Suprapubic skin (tissue), 4 donors: Measurements from ENCODE around the gene COL17A1.

Experiments
- EP300 ChIP-seq: sonication (generic); formaldehyde crosslinking; IDR thresholded peaks from one replicate; pipeline ENCODE4 v1.6.1; 2017; ENCODE audit warnings: antibody characterized with exemption
- POLR2A ChIP-seq, 2 donors: fragments of 450-650 bp; IDR thresholded peaks; one replicate each; pipeline ENCODE4 v1.6.1; 2017; ENCODE audit warnings: antibody characterized with exemption in 2 of 2, mild to moderate bottlenecking in 2 of 2, moderate library complexity in 2 of 2
- POLR2AphosphoS5 ChIP-seq, 3 donors: sonication (generic); formaldehyde crosslinking; IDR thresholded peaks; one replicate each; pipeline ENCODE4 v1.6.1; 2017; ENCODE audit warnings: antibody characterized with exemption in 3 of 3
- TF ChIP-seq, protein P1 (sequence below), 2 donors: fragments of 200-600 bp in 1 of 2; fragments of 450-650 bp in 1 of 2; sonication (generic) in 1 of 2; IDR thresholded peaks; one replicate each; pipeline ENCODE4 v1.5.1; 2016 to 2019; ENCODE audit warnings: antibody characterized with exemption in 2 of 2, mild to moderate bottlenecking in 1 of 2, moderate library complexity in 1 of 2

DNA sequence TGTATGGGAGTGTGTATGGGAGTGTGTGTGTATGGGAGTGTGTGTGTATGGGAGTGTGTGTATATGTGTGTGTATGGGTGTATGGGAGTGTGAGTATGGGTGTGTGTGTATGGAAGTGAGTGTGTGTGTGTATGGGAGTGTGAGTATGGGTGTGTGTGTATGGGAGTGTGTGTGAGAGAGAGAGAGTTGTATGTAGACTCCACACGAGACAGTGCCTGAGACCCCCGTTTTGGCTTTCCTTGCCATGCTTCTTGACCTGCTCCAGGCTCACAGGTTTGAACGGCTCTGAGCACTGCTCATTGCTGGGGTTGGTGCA, 49.7 kb downstream of the COL17A1 start:
- no peak for TF ChIP-seq POLR2AphosphoS5 (IDR thresholded peaks at IDR 0.05)
- TF ChIP-seq, protein P1, sequence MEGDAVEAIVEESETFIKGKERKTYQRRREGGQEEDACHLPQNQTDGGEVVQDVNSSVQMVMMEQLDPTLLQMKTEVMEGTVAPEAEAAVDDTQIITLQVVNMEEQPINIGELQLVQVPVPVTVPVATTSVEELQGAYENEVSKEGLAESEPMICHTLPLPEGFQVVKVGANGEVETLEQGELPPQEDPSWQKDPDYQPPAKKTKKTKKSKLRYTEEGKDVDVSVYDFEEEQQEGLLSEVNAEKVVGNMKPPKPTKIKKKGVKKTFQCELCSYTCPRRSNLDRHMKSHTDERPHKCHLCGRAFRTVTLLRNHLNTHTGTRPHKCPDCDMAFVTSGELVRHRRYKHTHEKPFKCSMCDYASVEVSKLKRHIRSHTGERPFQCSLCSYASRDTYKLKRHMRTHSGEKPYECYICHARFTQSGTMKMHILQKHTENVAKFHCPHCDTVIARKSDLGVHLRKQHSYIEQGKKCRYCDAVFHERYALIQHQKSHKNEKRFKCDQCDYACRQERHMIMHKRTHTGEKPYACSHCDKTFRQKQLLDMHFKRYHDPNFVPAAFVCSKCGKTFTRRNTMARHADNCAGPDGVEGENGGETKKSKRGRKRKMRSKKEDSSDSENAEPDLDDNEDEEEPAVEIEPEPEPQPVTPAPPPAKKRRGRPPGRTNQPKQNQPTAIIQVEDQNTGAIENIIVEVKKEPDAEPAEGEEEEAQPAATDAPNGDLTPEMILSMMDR (IDR thresholded peaks at IDR 0.05), result no peak
- TF ChIP-seq POLR2A (IDR thresholded peaks at IDR 0.05), result no peak
- TF ChIP-seq EP300, result no peak
